DMS153 (cell line): ENCODE data around the gene B3GALNT1.
"Not testable (repeated sequence)": the region's sequence is repeated elsewhere in the genome, so short reads cannot be mapped to it uniquely, and the experiment has no call there.

ENCODE experiments used
- DNase-seq: peaks from one replicate; lab custom pipeline; 2025; lab: John Stamatoyannopoulos, UW

The B3GALNT1 gene

DNA sequence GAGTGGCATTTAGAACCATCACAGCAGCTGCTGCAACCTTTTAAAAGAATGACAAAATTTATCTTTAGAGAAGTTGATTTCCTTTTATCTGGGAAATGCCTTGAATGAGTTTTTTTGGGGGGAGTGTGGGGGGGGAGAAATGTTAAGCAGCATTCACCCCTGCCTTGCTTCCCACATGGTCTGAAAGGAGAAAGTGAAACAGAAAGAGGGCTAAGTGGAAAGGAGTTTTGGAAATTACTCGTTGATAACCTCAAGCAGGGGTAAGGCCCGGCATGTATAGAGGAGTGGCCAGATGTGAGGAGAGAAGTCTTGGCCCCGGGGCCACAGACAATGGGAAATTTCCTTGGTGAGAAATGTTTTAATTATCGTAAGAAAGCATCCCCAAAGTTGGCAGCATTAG lies 23.5 kb downstream of the B3GALNT1 start:
- DNase-seq, result no peak

DNA sequence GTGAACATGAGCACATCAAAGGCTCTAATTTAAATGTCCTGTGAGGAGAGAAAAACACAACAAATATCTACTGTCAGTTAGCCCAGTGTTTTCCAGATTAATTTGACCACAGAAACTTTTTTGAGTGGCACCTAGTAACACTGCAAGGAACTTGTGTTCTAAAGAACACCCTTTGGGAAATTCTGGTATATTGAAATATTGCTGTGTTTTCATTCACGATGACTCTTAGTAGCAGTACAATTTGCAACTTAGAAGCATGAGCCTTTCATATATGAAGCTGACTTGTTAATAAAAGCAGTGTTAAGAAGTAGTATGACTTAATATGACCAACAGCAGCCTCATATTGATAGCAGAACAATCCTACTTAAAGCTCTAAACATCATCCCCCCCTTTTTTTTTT lies 32.0 kb downstream of the B3GALNT1 start:
- DNase-seq, result no peak

DNA sequence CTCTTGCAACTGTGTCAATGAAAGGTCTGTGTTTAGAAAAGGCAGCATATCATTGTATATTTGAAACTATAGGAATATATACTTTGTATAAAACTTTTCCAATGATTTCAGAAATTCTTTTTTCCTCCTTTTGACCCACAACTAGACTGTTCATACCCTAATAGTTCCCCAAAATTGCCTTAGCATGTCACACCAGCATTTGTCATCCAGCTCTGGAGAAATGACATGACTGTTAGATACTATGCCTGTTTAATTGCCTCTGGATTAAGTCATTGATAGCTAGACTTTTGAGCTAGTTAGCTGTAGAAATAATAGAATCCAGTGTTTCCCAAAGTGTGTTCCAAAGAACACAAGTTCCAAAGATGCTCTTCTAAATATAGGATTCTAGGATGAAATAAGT lies 32.4 kb downstream of the B3GALNT1 start:
- no peak for DNase-seq

DNA sequence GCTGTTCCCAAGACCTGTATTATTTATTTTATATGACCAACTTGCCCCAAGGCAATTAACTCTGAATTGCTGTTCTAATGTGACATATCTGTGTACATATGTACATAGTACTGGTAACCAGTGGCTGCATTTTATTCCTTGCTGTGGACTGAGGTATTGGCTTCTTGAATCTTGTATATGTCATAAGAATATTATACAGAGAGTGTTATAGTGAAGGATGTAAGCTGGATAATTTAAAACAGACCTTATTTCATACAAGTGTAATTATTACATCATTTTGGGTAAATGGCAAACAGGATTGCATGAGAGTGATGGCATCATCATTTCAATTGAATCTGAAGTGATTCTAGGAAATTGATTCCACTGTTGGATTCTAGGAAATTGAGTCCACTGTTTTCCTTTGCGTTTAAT lies 32.9 kb downstream of the B3GALNT1 start:
- DNase-seq, result no peak

DNA sequence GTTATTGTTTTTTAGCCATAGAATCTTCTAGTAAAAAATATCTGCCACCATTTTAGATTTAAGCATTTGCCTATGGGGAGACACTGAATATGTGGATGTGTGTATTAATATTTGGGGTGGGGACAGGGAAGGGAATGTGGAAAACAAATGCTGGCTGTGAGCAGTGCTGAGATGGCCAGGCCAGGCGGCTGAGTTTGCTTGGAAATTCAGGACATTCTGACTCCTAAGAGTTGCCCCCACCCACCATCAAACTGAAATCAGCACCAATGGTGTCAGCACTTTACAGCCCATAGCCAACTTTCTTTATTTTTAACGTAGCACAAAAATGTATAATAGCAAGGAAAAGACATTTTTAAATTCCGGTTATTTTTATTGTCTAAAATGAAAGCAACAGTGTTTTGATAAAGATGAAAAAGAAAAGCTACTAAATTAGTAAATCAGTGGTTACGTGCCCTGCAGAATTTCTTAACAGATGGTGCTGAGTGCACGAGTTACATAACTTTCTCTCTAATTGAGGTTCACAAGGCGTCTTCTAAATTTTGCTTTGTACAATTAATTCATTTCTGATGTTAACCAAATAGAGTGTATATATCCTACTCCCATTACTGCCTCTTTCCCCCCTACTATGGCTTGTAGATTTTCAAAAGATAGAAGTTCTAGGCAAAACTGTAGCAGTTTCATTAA lies 34.0 kb downstream of the B3GALNT1 start:
- no peak for DNase-seq

DNA sequence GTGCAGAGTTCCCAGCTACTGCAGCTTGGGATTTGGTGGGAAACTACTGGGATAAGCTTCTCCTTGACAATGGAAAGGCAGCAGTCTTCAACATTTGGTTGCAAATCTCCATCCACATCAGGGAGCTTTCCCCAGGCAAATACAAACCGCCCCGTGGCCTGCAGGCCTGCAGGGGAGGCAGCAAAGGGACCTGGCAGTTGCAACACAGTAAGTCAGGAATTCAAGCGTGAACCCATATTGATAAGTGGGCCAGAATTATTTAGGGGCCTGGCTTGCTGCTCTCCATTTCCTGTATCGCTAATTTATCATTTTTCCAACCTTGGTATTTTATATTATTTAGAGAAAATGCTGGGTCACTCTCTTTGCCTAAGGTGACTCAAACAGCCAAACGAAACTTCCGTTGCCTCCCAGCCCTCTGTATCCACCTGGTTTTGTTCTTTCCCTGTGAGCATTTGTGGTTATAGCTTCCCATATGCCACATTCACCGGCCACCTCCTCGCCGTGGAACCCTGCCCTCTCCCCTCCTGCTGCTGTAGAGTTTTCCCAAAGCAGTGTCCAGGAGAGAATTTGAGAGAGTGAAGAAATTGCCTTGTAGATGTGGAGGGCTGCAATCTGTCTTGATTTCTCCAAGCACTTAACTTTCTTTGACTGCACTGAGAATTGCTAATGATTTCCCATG lies 34.8 kb downstream of the B3GALNT1 start:
- DNase-seq, result no peak

DNA sequence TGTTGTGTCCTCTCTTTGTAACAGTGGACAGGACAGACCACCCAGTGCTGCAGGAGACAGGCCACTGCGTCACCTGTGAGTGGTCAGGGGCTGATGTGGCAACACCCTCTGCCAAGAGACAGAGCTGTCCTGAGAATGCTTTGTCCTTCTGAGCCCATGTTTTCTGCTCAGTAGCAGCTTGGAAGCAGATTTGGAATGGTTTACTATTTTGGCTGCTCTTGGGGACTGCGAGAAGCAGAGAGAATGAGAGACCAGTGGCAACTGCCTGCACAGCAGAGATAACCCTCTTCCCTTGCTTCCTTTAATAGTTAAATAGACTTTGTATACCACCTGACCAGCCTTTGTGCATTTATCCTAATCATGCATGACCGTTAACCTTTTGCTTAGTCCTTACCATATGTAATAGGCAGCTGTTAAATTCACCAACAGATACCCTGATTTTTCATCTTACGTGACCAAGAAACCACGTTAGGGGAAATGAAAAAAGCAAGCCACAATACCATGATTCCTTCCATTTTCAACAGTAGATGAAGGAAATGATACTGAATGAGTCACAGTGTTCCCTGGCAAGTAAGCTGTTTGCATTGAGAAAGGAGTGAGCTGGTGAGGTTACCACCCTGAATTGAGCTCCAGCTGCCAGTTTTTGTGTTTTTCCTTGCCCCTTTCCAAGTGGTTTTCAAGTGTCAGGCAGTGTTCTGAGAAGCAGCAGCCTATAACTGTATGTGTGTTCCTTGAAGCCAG lies 35.5 kb downstream of the B3GALNT1 start:
- no peak for DNase-seq

DNA sequence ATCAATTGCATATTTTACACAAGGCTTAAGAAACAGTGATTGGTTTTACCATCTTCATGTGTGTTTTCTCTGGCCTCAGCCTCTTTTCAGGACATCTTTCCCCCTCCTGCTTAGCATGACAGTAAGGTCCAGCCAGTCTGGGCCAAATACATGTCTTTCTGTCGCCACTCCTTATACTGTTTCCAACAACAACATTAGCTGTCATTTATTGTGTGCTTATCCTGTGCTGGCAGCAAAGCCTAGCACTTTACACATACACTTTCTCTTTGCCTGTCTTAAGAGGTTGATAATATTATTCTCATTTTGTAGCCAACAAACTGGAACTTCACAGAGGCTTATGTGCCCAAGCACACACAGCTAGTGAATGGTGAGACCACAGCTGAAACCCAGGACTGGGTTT lies 37.8 kb downstream of the B3GALNT1 start:
- no peak for DNase-seq

DNA sequence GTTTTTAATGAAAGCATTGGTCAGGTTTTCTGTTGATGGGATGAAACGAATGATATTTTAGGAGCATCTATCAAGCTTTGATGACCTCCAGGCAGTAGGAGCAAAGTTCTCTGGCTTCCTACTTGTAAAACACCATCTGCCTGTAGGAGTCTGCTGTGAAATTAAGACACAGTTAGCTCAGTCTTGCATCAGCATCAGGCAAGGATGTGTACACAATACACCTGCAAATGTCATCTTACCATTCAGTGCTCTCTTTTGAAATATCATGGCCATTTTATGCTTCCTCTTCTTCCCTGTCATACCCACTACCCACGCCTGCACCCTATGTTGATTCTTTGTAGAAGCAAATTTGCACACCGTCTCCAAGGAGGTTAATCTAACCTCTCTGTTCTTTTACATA lies 38.2 kb downstream of the B3GALNT1 start:
- no peak for DNase-seq

DNA sequence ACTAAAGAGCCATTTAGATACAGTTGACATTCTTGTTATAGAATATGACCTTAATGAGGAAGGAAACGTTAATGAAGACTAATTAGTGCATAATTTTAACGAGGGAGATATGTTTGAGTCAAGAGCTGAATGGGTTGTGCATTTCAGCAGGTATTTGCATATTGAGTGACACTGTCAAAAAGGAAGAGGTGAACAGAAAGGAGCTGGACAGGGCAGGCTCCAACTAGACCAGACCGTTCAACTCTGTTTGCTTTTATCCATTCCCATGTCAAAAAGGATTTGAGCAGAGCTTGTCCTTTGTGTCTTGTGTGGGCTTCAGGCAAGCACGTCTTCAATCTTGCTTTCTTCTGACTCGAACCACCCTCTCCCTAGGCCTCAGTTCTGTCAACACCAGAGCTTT lies 40.7 kb downstream of the B3GALNT1 start:
- DNase-seq, result no peak

DNA sequence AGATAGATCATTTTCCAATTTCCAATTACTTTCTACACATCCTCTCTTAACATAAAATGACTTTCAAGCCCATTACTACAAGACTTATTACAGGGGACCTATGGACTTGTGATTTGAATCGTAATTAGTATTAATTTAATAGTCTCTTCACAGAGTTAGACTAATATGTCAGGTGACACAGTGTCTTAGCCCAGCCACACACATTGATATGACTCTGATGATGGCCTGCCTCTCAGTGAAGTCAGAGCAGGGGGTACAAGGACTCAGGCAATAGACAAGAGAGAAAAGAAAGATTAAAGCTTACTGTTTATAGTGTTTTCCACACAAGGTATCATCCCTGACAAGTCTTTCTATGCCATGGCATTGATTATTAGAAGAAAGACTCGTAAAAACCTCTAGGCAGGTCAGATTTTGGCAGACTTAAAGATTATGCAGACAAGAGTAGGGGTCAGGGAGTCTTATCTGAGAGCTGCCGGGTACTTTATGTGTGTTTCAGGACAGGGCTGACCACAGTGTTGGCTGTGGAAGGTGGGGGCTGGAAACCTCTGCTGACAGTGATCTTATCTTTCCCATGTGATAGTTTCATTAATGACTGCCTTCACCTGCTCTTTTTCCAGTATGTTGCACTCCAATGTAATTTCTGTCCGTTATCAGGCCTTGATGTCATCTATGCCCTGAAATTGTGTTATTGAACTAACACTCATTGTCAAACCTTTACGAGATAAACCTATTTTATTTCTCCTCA lies 50.1 kb downstream of the B3GALNT1 start:
- DNase-seq, result no peak

DNA sequence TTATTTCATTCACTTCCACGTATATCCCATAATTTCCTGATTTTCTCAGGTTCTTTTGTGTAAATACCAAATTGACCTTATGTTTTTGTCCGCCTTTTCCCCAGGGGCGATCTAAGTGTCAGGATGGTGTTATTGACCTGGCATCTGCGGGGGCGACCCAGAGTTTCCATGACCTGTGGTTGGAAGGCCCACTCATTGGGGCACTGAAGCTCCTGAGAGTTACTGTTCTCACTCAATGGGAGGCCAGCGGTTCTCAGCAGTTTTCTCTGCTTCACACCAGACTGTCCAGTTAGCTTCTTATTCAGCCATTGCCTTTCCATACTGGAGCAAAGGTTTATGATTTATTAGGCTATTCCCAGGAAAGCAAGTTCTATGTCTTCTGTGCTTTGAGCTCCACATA lies 53.3 kb downstream of the B3GALNT1 start:
- DNase-seq, result no peak

DNA sequence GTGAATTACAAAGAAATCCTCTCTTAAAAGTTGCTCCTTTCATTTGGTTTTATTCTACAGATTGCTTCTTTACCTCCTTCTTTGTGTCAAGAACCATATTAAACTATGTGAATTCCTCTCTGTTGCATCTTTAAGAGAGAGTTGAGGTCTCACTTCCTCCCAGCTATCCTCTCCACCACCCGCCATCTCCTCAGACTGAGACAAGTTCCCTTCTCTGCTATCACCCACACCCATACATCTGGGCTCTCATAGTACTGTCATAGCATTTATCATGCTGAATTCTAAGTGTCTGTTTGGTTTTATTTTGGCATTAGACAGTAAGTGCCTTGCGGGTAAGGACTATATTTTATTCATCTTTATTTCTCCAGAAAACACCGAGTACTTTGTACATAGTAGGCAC lies 54.2 kb downstream of the B3GALNT1 start:
- no peak for DNase-seq

DNA sequence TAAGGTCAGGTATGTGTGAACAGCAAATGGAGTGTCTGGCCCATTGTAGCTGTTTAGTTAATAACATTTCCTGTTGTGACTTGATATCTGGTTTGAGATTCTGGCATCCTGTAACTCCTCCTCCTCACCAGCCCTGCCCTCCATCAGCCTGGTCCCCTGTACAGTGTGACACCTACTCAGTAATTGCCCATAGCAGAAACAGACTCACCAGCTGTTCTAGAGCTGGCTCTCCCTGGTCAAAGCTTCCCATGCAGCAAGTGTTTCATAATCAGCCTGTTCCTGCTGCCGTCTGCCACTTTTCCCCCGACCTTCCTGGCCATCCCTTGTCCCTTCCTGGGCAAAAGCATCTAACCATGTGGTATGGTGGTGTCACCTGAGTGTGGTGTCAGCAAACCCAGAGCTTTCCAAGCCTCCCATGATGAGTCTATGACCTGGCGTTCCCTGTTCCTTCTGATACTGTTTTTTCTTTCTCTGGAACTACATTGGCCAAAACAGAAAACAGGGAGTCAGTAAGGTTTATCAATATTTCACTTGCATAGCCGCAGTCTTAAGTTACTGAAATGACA lies 55.4 kb downstream of the B3GALNT1 start:
- no peak for DNase-seq

DNA sequence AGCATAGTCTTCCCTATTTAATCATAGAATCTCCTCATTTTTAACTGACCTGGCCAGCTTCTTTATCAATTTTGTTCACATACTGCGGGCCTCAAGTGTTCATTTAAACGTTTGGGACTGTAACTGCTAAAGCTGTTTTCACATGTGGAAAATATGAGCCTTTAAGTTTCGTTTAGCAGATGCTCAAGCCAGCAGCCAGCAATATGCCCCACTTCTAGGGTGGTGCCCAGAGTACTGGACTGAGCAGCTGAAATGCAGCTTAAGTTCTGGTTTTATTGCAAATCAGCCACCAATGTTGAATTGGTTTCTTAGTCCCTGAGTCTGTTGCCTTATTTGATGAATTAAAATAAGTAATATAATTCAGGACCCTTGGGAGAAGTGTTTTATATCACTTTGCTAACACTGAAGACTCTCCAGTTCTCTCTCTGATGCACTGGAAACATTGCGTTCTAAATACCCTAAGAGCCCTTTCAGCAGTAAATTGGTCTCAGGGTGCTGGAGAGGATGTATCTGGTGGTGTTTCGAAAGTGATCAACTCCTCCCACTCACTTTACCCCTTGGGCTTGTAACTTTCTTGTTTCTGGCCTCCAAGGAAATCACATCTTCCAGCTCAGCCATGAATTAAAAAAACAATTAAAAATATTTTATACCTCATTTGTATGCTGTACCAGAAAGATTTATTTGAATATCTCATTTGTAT lies 61.7 kb downstream of the B3GALNT1 start:
- no peak for DNase-seq

DNA sequence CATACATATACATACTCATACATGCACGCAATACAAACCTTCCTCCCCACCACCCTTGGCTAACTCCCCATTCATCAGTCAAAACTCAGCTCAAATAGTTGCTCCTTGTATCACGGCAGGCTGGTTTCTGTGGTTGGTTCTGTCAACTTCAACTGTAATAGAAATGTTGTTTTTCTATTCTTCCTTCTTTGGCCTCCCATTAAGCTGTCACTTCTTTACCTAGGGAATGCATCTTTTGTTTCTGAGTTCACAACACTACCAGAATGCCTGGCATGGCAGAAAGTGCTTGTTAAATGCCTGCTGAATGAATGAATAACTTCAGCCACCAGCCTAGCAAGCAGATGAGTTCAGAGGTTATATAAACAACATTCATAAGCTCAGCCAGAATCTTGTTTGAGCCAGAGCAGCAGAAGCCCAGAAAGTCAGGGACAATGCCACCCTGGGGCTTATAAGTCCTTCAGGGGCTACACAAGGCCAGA lies 63.1 kb downstream of the B3GALNT1 start:
- DNase-seq, result no peak

DNA sequence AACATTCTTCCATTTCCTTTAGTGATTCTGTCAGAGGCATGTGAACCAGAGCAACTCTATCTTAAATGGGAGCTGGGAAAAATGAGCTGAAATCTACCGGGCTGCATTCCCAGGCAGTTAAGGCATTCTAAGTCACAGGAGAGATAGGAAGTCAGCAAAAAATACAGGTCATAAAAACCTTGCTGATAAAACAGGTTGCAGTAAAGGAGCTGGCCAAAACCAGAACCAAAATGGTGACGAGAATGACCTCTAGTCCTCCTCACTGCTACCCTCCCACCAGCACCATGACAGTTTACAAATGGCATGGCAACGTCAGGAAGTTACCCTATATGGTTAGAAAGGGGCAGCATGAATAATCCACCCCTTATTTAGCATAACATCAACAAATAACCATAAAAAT lies 66.4 kb downstream of the B3GALNT1 start:
- DNase-seq, result no peak

DNA sequence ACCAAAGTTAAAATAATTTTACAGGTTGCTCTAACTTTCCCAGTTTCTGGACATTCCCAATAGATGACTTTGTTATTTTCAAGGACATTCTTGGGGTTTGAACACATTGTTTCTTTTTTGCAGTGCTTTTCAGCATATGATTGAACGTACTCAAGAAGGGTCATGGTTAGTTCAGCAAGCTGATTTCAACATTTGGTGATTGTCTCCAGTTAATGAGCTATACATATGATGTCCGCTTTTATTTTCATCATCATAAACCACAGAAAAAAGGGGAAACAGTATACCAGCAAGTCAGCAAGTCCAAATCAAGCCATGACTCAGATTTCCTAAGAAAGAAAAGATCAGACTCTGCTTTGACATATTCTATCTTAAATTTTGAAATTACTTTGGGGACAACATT lies 69.4 kb downstream of the B3GALNT1 start:
- DNase-seq, result no peak

DNA sequence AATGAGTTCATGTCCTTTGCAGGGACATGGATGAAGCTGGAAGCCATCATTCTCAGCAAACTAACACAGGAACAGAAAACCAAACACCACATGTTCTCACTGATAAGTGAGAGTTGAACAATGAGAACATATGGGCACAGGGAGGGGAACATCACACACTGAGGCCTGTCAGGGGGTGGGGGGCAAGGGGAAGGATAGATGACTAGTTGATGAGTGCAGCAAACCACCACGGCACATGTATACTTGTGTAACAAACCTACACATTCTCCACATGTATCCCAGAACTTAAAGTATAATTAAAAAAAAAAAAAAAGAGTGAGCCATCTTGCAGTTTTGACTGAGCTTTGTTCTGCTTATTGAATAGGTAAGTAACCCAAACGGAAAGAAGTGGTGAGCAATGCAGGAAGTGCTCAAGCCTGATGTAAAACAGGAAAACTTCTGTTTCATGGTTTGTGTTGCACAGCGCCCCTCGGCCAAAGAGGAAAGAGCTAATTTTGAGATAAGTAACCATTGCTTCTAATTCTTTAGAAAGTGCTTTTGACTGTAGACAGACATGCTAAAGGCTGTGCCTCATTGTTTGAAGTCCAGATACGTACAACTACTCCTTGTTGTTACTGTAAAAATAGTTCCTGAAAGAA lies 70.1 kb downstream of the B3GALNT1 start:
- not testable (repeated sequence) for DNase-seq
